GM18511 (cell line): ENCODE results near the gene CTTNBP2NL.
"Not testable (repeated sequence)": the region's sequence is repeated elsewhere in the genome, so short reads cannot be mapped to it uniquely, and the experiment has no call there.

Experiments used
- ATAC-seq: cut with Tn5 transposase; IDR thresholded peaks from one replicate; pipeline ENCODE4 v1.9.1; 2021; ENCODE audit warnings: mild to moderate bottlenecking, moderate library complexity; ENCODE audit not compliant: unreplicated experiment

Gene CTTNBP2NL

GRCh38 chr1:112386731-112387346 is 9.2 kb upstream of the CTTNBP2NL start:
- ATAC-seq, result no peak

GRCh38 chr1:112387807-112388206 is 8.2 kb upstream of the CTTNBP2NL start:
- ATAC-seq, result no peak

- no peak for ATAC-seq
Observed at GRCh38 chr1:112388436-112388835, 7.6 kb upstream of the CTTNBP2NL start.

- no peak for ATAC-seq
Observed at GRCh38 chr1:112389689-112390088, 6.3 kb upstream of the CTTNBP2NL start.

GRCh38 chr1:112390335-112390734 is 5.7 kb upstream of the CTTNBP2NL start:
- ATAC-seq, result not testable (repeated sequence)

- ATAC-seq, result peak; percentile 68
Observed at GRCh38 chr1:112390775-112391602, 5.0 kb upstream of the CTTNBP2NL start.

GRCh38 chr1:112391603-112391940 is 4.4 kb upstream of the CTTNBP2NL start:
- ATAC-seq, result no peak

GRCh38 chr1:112393631-112393974 is 2.4 kb upstream of the CTTNBP2NL start:
- no peak for ATAC-seq

GRCh38 chr1:112394743-112395062 is 1.3 kb upstream of the CTTNBP2NL start:
- ATAC-seq, result no peak

GRCh38 chr1:112395256-112395820 is 676 bp upstream of the CTTNBP2NL start:
- ATAC-seq, result no peak

- no peak for ATAC-seq
Observed at GRCh38 chr1:112396653-112397471, 848 bp downstream of the CTTNBP2NL start.

- ATAC-seq, result no peak
Observed at GRCh38 chr1:112397841-112398240, 1.8 kb downstream of the CTTNBP2NL start.

- ATAC-seq, result peak; percentile 25
Observed at GRCh38 chr1:112399456-112399855, 3.4 kb downstream of the CTTNBP2NL start.

- not testable (repeated sequence) for ATAC-seq
Observed at GRCh38 chr1:112400706-112401105, 4.7 kb downstream of the CTTNBP2NL start.

GRCh38 chr1:112402682-112403643 is 6.9 kb downstream of the CTTNBP2NL start:
- ATAC-seq, result no peak

- ATAC-seq, result no peak
Observed at GRCh38 chr1:112406771-112407170, 10.8 kb downstream of the CTTNBP2NL start.

- ATAC-seq, result no peak
Observed at GRCh38 chr1:112409414-112409813, 13.4 kb downstream of the CTTNBP2NL start.

- no peak for ATAC-seq
Observed at GRCh38 chr1:112410673-112411072, 14.7 kb downstream of the CTTNBP2NL start.

GRCh38 chr1:112417271-112417670 is 21.3 kb downstream of the CTTNBP2NL start:
- no peak for ATAC-seq

- no peak for ATAC-seq
Observed at GRCh38 chr1:112418099-112418892, 22.3 kb downstream of the CTTNBP2NL start.
